NCI-H2081 (cell line): ENCODE results near the gene PDE1C.

ENCODE experiments used
- DNase-seq, 2 experiments: peaks; one replicate each; lab custom pipeline; 2025; lab: John Stamatoyannopoulos, UW

PDE1C gene

DNA sequence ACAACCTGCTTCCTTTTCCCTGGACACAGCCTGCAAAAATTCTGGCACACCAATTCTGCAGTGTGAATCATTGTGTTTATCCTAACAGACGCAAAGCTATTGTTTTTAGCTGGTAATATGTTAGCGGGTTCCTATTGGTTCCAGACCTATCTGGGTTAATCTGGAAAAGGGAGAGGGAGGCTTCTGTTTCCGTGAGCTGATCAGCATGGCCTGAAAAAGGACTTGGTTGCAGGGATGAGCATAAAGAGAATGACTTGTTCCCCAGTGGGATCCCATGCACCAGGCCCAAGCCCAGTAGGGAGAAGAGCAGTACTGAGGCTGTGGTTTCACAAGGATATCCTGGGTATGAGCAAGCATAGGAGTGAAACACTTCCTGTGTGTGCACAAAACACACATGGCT lies 78.4 kb downstream of the PDE1C start:
- no peak for DNase-seq

DNA sequence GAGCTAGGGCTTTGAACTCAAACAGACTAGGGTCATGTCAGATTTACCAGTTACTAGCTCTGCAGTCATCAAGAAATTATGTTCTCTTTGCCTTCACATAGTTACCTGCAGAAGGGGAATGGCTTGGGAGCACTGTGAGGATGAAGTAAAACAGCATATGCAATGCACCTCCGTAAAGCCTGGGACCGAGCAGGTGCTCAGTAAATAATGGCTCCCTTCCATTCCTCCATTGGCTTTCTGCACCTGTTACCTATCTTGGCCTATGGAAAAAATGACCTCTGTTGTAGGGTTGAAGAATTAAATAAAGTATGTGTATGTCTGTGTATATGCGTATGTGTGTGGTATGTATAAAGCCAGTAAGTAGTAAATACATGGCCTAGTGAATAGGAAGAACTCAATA lies 78.8 kb downstream of the PDE1C start:
- no peak for DNase-seq

DNA sequence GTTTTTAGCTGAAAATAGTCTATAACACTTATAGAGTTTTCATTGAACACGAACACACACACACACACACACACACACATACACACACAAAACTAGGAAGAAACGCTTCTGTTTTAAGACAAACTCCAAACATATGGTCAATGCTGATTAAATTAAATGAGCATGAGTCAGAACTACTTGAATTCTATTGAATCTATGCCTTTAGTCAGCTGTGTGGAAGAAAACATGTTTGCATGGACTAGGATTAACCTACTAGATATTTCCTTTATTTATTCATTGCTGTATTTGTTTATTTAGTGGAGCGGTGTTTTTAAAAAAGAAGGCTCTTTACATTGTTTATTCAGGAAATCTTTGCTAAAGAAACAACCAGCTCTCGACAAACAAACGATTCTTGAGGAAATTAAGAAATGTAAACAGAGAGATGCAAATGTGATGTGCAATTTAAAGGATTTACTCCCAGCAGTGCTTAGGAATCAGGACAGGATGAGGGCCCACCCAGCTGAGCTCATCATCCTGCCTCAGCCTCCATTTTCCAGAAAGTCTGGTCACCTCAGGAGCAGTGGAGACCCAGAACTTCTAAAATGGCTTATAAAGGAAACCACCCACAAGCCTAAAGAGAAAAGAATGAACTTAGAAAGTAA lies 83.2 kb downstream of the PDE1C start:
- no peak for DNase-seq

DNA sequence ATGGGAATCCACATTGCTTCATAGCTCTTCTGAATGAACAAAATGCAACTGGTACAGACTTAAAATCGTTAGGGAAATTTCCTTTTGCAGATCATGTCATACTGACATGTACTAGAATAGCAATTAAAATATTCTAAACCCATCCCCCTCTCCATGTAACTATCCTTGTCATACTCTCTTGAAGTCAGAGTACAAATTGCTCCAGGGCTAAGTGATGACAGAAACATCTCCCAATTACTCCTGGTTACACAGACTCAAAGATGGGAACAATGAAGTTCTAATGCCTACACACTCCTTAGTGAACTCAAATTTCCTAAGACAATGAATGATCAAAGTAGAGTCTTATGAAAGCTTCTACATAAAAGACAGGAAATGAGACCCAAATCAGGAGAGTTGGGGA lies 87.2 kb downstream of the PDE1C start:
- DNase-seq, result no peak

DNA sequence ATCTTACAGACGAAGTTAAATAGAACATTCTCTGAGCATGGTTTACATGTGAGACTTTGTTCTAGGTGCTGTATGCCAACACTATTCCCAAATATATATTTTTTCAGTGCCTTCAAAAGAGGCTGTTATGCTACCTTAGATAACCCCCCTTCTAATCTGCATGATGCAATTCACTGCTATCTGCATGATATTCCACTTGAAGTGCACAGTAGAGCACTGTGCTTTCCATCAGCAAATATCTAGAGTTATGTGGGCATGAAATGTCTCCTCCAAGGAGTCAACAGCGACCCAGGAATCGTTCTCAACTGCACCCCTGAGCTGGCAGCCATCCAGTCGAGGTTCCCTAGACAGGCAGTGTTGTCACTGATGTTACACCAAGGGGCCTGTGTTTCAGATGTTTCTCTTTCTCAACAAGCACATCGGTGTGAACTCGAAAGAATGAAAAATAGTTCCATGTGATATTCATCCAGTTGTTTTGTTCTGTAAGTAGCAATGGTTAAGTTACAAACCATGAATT lies 88.3 kb downstream of the PDE1C start:
- no peak for DNase-seq

DNA sequence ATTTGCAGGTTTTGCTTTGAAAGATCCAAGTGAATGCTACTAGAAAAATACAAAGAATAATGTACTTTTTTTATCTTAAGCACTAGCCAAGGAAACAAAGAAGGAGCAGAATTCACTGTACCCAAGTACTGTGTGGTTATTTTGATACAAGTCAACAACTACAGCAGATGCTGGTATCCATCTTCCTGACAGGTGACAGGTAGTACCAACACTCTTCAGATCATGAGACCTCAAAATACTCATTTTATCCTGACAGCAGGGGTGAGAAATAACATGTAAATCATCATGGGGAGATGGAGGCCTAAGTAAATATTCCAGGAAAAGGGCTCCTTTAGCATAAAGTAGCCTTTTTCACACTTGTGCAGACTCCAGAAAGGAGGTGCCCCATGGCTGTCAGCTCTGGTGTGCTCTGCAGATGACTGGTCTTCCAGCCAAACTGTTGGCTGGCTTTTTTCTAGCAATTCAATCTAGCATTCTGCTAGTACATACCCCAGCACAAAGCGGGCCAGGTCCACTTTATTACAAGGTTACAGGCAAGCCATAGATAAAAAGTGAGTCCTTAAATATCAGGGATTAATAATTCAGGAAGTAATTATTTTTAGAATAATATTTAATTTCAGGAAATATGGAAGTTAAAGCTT lies 90.4 kb downstream of the PDE1C start:
- DNase-seq, result no peak

DNA sequence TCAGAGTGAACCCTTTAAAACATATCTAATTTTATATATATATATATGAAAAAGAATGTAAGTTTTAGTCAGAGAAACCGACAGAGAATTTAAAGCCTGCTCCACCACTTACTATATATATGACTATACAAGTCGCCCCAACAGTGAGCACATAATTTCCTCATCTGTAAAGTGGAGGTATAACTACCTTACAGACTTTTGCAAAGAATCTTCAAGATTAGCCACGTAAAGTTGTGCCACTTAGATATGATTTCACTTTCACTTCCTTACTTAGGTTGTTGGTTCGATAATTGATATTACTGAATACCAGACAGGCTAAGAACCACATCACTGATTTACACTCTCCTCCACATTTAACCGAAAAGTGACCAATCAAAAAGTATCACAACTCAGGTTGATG lies 94.7 kb downstream of the PDE1C start:
- no peak for DNase-seq

DNA sequence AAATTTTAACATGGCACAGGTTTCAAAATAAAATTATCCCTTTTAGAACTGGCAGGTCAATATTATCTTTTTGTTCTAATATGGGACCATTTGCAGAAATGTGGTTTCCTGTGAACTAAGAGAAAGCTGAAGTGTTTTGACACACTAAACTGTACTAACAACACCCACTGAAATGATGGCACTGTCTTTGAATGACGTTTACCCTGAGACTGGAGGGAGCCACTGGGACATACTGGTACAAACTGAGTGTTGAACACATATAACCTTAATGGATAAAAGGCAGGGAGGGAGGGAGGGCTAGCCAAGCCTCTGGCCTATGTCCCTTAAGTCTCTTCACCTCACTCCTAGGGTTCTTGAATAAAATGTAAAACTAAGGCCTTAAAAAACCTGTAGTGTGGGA lies 95.9 kb downstream of the PDE1C start:
- DNase-seq, result no peak

DNA sequence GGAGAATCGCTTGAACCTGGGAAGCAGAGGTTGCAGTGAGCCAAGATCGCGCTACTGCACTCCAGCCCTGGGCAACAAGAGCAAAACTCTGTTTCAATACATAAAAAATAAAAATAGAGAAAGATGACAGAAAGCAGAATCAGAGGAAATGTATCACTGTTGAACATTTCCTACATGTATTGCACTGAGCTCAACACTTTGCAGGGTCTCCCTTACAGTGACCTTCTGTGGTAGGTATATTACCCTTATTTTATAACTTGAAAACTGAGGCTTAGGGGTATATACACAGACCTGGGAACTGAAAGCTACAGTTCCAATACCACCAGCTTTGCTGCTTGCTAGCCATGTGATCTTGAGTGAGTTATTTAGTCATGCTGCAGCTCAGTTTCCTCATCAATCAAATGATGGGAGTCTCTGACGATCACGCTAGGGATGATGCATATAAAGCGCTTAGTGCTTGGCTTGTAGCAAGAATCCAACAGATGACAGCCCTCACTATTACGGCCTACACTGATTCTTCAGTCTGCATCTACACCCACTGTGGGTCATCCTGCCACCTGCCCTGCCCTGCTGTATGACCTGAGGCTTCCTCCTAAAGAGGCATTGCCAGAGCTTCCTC lies 99.0 kb downstream of the PDE1C start:
- no peak for DNase-seq

DNA sequence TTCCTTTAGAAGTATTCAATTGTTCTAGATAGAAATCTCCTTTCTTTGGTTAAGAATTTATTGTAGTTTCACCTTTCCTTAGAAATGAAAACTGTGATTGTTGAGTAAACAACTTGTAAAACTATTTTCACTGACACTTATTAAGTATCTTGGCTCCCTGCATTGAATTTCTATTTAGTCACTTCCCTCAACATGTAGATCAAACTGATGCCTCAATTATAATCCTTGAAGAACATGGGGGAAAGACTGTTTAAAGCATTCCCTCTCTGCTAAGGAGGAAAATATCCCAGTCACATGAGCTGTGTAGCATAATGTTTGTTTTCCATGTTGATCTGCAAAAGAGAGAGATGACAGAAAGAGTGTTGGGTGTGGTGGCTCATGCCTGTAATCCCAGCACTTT lies 99.7 kb downstream of the PDE1C start:
- DNase-seq, result no peak

DNA sequence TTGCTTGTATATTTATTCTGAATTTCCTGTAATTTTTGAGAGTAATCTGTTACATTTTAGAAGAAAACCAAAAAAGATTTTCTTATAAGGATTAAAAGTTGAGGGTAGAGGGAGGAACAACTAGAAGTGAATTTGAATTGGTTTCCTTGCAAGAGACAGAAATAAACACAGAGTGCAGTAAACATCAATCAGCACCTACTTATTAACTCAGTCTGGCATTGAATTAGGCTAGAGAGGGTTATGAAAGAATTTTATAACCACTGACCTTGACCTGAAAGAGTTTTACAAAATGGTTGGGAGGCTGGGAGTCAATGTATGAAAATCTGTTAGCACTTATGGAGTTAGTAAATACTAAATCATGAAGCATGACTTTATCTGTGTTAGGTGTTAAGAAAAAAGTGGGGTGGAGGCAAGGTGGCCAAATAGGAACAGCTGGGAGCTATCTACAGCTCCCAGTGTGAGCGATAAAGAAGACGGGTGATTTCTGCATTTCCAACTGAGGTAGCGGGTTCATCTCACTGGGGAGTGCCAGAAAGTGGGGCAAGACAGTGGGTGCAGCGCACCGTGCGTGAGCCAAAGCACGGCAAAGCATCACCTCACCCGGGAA lies 106.5 kb downstream of the PDE1C start:
- no peak for DNase-seq

DNA sequence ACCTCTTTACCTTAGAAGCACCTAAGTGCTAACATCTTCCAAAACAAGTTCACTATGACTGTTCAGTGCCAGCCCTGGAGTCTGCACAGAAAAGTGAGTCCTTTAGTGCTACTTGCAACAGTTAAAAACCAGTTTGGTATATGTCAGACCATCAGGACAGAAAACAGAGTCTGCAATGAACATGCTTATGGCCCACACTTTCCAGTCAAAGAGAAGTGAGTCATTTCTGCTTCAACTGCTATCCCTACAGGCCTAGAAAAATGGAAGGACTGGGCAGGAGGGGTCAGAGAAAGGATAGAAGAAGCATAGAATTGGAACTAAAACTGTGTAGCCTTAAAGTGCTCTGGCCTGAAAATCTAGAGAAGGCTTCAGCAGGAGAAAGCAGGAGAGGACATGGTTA lies 108.0 kb downstream of the PDE1C start:
- DNase-seq, result no peak

DNA sequence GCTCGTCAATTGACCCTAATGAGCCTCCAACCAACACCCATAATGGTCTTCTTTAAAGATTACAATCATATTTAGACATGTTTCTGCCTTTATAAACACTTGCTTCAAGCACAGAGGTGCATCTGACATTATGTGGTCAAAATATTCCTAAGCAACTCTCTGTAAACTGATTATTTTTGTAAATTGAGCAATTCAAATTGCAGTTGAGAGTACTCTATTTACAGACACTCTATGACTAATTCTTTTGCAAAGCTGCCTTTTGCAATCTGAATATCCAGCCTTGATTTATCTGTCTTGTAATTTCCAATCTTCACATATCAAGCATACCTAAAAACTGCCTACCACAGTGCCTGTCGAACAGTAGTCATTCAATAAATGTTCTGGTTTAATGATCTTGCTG lies 112.0 kb downstream of the PDE1C start:
- no peak for DNase-seq

DNA sequence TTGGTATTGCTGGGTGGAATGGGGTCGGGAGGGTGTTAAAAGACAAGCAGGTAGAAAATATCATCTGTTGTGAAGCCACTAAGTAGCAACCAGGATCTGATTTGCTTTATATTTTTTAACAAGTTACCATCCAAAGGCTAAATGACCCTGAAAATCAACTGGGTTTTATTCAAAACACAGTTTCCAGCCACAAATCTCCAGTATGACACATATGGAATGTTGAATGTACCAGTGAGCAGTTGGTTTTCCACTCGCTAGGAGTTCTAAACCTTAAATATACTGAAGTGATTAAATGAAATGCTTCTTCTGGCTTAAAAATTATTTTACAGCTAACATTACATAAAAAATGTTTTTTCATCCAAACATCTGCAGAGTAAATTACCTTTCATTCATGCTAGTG lies 112.5 kb downstream of the PDE1C start:
- DNase-seq, result no peak

DNA sequence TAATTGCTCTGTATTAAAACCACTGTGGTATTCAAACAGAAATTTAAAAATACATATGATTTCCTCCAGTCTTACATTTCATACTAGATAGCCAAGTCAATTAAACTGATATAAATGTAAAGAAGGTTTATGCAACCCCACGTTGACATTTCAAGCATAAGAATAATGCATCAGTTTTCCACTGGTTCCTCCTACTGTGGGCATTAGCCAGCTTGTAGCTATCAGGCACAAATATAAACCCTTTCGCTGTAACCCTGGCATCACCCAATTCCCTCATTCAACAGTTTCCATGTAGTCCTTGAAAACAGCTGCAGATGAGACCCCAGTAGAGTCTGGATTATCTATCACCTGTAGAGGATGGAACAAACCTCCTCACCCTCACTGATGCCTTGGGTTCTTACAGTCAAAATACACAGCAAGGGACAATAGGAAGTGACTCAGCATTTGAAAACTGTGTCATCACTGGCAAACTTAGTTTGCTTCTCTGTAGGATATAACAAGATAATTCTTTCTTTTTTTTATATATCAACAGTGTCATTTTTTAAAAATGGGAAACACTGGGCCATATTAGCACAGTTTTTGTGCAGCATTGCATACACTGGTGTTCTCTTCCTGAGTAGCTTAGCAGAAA lies 113.0 kb downstream of the PDE1C start:
- no peak for DNase-seq

DNA sequence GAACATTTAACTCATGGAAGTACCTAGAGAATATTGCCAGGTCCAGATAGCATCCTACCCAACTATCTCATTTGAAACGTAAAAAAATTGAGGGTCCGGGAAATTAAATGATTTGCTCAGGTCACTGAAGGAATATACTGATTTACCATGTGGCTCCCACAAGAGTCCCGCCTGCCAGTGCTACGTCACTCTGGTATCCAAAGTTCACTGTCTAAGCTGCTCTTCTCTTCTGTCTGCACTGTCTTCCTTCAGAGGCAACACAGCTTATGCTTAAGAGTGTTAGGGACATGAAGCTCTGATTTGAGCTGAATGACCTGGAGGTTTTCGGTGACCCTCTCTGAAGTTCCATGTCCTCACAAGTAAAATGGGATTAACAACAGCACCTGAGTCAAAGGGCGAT lies 114.6 kb downstream of the PDE1C start:
- DNase-seq, result no peak

DNA sequence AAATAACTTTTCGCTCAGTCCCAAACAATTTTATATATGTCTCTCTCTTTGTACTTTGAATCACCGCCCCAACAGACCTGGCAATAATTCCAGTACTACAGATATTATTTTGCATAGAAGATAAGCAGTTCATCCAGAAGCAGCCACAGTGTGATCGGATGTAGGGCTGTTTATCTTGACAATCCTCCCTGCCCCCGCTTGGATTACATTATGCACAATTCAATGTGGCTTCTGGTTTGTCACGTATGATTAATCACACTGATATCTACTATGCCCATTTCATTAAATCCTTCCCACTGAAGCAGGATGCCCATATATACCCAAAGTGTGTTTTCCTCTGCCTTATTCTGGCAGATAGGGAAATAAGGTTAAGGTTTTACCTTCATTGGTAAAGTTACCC lies 115.2 kb downstream of the PDE1C start:
- DNase-seq, result no peak

DNA sequence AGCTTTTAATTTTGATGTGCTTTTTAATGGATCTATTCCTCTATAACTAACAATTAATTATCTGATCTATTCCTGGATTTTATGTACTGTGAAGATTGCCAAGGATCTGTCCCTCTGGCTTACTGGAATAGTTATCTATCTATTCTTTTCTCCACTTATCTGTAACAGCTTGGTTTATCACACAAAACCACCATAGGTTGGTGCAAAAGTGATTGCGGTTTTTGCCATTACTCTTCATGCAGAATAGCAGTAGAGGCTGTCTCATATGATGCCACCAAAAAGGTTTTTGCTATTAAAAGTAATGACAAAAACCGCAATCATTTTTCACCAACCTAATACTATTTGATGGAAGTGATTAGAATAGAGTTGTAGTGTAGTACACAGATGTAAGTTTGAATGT lies 115.7 kb downstream of the PDE1C start:
- DNase-seq, result no peak

DNA sequence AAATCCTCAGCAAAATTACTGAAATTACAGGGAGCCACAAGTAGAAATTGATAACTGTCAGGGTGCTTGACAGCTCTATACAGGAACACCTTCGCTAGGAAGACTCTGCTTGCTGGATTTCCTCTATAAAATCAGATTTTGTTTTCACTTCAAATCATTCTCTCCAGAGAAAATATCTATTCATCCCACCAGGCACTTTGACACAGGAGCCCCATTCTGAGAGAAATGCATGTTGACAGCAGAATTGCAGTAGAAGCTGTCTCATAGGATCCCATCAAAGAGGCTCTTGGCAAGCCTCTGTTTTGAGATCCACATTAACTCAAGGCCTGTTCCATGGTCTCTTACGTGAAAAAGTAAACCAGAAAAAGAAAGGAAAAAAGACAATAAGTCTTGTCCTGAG lies 116.8 kb downstream of the PDE1C start:
- DNase-seq, result no peak

DNA sequence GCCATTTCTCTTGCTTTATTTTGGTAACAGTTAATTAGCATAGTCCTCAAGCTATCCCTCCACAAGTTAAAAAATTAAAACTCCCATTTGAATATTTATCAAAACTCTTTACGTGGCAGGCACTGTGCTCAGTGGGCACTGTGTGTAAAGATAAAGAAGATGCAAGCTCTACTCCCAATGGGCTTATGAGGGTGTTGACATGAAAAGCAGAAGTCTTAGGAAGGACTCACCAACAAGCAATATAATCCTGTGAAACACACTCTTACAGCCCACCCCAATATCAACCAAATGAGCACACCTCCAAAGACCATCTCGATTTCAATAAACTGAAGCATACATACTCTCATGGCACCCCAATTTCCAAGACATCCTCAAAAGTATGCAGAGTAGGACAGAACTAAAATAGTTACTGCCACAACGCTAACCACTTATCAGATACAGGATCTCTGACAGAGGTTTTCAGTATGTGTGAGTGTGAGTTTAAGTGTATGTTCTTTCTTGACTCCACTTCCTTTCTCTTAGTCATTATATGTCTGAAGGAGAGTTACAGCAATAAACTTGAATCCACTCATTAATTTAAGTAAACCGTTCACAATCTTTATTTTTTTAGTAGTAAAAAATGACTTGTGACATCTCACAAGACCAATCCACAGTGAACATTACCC lies 120.0 kb downstream of the PDE1C start:
- no peak for DNase-seq

DNA sequence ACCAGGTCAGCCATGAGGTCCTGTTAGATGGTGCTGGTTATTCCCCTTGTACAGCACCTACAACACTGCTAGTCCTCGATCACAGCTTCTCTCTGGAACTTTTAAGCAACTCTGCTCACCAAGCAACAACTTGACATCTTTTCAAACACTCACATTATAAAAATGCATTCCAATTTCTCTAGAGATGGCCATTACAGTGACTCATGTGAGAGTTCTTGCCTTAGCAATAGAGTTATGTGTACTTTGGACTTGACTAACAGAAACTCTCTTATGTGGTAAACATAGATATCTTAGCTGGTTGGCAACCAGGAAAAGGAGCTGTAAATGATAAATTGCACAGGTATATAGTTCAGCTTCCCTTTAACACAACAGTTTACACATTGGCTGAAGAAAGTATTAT lies 122.2 kb downstream of the PDE1C start:
- DNase-seq, result no peak

DNA sequence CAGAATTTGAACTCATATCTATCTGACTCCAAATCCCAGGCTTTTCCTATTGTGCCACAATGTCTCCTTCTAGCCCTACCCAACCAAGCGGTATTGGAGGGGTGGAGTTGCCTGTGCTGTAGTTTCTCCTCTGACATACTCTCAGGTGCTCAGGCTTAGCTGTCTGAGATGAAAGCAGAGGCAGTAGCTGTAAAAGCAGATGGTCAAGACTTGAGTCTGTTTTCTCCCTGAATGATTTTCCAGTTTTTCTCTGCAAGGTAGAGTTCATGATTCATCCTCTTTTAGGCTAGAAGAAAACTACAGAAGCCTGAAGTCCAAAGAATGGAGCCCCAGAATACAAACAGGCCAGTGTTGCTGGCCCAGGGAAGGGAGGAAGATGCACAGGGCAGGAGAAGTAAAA lies 130.0 kb downstream of the PDE1C start:
- no peak for DNase-seq
